ENCODE results near the gene LMBR1.

DNA sequence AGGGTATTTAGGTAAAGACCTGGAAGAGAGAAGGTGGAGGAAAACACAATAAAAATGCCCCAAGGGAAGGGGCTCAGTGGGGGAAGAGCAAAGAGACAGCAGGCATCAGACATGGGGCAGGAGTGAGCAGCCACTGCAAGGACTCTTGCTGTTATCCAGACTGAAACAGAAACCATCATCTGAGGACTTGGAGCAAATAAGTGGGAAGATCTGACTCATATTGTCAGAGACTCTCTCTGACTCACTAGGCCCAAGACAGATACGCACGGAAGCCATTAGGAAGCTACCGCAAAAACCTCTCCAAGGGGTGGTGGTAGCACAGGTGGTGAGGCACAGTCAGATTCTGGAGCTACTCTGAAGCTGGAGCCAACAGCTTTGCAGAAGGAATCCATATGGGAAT lies 141.7 kb downstream of the LMBR1 start:
- TF ChIP-seq, protein P1, sequence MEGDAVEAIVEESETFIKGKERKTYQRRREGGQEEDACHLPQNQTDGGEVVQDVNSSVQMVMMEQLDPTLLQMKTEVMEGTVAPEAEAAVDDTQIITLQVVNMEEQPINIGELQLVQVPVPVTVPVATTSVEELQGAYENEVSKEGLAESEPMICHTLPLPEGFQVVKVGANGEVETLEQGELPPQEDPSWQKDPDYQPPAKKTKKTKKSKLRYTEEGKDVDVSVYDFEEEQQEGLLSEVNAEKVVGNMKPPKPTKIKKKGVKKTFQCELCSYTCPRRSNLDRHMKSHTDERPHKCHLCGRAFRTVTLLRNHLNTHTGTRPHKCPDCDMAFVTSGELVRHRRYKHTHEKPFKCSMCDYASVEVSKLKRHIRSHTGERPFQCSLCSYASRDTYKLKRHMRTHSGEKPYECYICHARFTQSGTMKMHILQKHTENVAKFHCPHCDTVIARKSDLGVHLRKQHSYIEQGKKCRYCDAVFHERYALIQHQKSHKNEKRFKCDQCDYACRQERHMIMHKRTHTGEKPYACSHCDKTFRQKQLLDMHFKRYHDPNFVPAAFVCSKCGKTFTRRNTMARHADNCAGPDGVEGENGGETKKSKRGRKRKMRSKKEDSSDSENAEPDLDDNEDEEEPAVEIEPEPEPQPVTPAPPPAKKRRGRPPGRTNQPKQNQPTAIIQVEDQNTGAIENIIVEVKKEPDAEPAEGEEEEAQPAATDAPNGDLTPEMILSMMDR (IDR thresholded peaks at IDR 0.05): no peak
- TF ChIP-seq POLR2A (IDR thresholded peaks at IDR 0.05) (no peak), POLR2AphosphoS5 (IDR thresholded peaks at IDR 0.05) (peak in 1 of 3 donors; percentile 6), EP300 (IDR thresholded peaks at IDR 0.05) (no peak)
